ENCODE data around the gene PRUNE2.

The PRUNE2 gene

DNA sequence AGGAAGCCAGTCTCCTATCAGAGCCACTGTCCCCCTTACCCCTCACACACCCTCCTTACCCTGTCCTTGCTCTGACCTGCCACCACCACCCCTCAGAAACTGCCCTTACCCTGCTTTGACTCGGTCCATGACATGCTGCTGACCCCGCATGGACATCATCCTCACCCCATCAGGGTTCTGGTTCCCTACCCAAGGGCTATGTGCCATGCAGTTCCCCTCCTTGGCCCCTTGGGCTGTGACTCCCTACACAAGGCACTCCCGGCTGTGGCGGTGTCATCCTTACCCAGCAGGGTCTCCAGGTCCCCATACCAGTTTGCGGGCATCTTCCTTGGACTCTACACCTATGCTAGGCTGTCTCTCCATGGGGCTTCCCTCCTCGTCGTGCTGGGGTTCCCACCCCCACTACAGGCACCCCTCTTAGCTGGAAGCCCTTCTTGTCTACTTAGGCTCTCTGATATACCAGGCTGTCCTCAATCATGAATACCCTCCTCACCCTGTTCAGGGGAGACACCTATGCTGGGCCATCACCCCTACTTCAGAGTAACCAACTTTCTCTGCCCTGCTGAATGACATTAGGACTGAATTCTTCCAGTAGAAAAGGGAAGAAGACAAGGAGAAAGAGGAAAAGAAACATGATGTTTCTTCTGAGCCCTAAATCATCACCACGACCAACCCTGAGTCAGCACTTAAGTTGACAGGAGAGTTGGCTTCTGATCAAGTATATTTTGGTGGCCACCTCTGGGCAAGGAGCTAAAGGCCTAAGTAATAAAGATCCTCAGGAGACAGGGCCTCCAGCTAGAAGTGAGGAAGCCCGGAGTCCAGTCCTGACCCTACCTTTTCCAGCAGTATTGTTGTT is 331.8 kb downstream of the PRUNE2 start:
- DNase-seq (ENCODE audit: low spot score): no peak
- POLR2A ChIA-PET (ENCODE audit: low non-redundant PET): no interaction called here
- CTCF ChIA-PET: interaction anchor here (0.6 kb wide), 1 partner anchor 32 kb away, joined by 3 read pairs; no protein-coding TSS in a partner anchor
- TF ChIP-seq, protein P1, sequence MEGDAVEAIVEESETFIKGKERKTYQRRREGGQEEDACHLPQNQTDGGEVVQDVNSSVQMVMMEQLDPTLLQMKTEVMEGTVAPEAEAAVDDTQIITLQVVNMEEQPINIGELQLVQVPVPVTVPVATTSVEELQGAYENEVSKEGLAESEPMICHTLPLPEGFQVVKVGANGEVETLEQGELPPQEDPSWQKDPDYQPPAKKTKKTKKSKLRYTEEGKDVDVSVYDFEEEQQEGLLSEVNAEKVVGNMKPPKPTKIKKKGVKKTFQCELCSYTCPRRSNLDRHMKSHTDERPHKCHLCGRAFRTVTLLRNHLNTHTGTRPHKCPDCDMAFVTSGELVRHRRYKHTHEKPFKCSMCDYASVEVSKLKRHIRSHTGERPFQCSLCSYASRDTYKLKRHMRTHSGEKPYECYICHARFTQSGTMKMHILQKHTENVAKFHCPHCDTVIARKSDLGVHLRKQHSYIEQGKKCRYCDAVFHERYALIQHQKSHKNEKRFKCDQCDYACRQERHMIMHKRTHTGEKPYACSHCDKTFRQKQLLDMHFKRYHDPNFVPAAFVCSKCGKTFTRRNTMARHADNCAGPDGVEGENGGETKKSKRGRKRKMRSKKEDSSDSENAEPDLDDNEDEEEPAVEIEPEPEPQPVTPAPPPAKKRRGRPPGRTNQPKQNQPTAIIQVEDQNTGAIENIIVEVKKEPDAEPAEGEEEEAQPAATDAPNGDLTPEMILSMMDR (conservative IDR thresholded peaks at IDR 0.05; ENCODE audit: low read depth): no peak
- no peak overlapping the region for H3K27ac ChIP-seq

DNA sequence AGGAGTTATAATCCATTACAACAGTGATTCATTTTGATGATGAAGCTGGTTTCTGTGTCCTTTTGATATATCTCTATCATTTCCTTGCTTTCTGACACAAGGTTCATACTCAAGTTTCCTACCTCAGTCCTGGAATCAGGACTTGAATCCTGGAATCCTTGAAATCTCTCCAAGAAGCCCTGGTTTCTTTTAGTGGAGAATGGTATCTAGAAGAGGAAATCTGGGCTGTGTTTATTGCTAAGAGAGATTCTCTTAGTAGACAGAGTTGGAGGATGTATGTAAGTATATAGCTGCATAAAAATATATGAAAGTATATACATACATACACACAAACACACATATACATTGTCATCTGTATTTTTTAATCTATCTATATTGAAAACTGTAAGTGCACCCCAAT is 332.5 kb downstream of the PRUNE2 start:
- POLR2A ChIA-PET (ENCODE audit: low non-redundant PET): no interaction called here
- no peak for DNase-seq (ENCODE audit: low spot score)

DNA sequence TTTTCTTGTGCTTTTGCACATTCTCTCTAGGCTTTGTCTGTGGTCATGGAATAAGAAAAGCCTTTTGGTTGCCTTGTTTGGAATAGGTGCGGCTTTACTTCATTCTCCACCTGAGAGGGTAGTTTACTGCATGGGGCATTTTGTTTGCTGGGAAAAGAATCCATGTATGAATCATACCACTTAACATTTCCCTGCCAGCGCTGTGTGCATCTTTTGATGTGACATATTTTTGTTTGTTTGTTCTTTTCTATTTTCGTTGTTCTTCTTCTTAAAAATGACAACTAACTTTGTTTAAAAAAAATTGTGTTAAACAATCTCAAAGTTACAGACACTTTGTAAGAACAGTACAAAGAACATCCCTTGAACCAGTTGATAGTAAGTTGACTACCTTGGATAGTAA is 333.8 kb downstream of the PRUNE2 start:
- no peak overlapping the region for H3K27ac ChIP-seq
- TF ChIP-seq, protein P1 (conservative IDR thresholded peaks at IDR 0.05; ENCODE audit: low read depth): no peak
- DNase-seq (ENCODE audit: low spot score): no peak
- ChIA-PET CTCF (no interaction called here), POLR2A (ENCODE audit: low non-redundant PET) (no interaction called here)

More for the DNA sequence above, 332.5 kb downstream of the PRUNE2 start:
- TF ChIP-seq, protein P1 (conservative IDR thresholded peaks at IDR 0.05; ENCODE audit: low read depth): no peak
- no peak overlapping the region for H3K27ac ChIP-seq
- CTCF ChIA-PET: interaction anchor here (0.6 kb wide), 1 partner anchor 77 kb away, joined by 3 read pairs; no protein-coding TSS in a partner anchor

DNA sequence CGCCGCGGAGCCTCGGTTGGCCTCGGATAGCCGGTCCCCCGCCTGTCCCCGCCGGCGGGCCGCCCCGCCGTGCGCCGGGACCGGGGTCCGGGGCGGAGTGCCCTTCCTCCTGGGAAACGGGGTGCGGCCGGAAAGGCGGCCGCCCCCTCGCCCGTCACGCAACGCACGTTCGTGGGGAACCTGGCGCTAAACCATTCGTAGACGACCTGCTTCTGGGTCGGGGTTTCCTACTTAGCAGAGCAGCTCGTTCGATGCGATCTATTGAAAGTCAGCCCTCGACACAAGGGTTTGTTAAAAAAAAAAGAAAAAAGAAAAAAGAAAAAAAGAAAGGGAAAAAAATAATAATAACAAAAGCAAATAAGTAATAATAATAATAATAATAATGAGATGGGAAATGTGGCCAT is 334.2 kb downstream of the PRUNE2 start:
- no peak for DNase-seq (ENCODE audit: low spot score)
- ChIA-PET CTCF (interaction anchor here (0.6 kb wide), 1 partner anchor 22 kb away, joined by 7 read pairs; no protein-coding TSS in a partner anchor), POLR2A (ENCODE audit: low non-redundant PET) (no interaction called here)
- no peak overlapping the region for H3K27ac ChIP-seq
- TF ChIP-seq, protein P1 (conservative IDR thresholded peaks at IDR 0.05; ENCODE audit: low read depth): no peak

DNA sequence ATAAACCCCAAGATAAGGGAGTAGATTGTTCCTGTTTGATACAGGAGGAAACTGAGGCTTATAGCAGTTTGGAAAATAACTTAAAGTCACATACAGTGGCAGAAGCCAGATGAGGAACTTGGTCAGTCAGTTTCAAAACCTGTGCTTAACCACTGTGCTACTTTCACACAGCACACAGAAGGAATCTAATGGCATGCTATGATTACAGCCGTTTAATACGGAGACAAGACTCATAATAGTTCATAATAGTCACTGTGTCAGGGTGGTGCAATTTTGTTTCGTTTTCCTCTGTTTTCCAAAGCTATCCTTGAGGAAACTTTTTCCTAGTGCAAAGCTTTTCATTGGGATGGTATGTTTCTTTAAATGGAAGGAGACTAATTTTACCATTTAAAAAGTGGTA is 334.6 kb downstream of the PRUNE2 start:
- POLR2A ChIA-PET (ENCODE audit: low non-redundant PET): no interaction called here
- CTCF ChIA-PET: interaction anchor here (0.6 kb wide), 1 partner anchor 21 kb away, joined by 7 read pairs; no protein-coding TSS in a partner anchor
- TF ChIP-seq, protein P1 (conservative IDR thresholded peaks at IDR 0.05; ENCODE audit: low read depth): no peak
- DNase-seq (ENCODE audit: low spot score): no peak
- no peak overlapping the region for H3K27ac ChIP-seq

DNA sequence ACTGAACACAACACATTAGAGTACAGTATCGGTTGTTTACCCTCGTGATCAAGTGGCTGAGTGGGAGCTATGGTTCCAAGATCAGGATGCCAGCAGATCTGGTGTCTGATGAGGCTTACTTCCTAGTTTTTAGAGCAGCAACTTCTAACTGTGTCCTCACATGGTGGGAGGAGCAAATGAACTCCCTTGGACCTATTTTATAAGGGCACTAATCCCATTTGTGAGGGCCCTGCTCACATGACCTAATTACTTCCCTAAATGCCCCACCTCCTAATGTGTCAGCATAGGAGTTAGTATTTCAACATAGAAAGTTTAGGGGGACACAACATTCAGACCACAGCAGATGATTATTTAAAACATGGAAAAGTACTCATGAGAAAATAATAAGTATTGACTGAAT is 335.1 kb downstream of the PRUNE2 start:
- ChIA-PET POLR2A (ENCODE audit: low non-redundant PET) (no interaction called here), CTCF (no interaction called here)
- TF ChIP-seq, protein P1 (conservative IDR thresholded peaks at IDR 0.05; ENCODE audit: low read depth): no peak
- no peak for DNase-seq (ENCODE audit: low spot score)
- no peak overlapping the region for H3K27ac ChIP-seq
